ENCODE data around the gene PAX3.

DNA sequence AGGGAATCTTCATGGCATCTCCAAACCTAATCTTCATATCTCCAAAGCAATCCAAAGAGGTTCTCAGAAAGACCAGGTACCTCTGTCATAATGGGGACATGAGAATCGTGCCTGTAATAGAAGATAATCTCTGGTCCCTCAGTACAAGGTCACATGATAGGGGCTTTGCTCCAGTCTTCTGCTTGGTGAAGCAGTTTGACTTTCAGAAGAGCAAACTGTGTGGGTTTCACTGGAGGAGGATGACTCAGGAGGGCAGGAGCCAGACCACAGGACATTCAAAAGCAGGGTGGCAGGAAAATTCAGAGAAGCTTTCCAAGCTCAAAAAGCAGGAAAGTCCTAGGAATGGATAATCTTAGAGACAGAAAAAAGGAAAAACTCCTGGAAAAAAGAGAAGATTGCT lies 10.6 kb upstream of the PAX3 start:
- TF ChIP-seq, protein P1, sequence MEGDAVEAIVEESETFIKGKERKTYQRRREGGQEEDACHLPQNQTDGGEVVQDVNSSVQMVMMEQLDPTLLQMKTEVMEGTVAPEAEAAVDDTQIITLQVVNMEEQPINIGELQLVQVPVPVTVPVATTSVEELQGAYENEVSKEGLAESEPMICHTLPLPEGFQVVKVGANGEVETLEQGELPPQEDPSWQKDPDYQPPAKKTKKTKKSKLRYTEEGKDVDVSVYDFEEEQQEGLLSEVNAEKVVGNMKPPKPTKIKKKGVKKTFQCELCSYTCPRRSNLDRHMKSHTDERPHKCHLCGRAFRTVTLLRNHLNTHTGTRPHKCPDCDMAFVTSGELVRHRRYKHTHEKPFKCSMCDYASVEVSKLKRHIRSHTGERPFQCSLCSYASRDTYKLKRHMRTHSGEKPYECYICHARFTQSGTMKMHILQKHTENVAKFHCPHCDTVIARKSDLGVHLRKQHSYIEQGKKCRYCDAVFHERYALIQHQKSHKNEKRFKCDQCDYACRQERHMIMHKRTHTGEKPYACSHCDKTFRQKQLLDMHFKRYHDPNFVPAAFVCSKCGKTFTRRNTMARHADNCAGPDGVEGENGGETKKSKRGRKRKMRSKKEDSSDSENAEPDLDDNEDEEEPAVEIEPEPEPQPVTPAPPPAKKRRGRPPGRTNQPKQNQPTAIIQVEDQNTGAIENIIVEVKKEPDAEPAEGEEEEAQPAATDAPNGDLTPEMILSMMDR (IDR thresholded peaks at IDR 0.05), result no peak
- TF ChIP-seq POLR2A (IDR thresholded peaks at IDR 0.05), result no peak

All from vagina (tissue), 2 donors.